H1 (cell line): ENCODE measurements around the gene MGST3. TPM values are rescaled to one million over a fixed set of nuclear protein-coding genes. Genes with fewer than 3 reads are reported as not detected.

ENCODE experiments used
- CTCF ChIA-PET: fragments of 300-600 bp; sonication (Branson Sonifier 250); formaldehyde crosslinking; loops from one replicate; lab custom pipeline; 2021; ENCODE audit not compliant: partially characterized antibody; lab: Charles Lee
- POLR2A ChIA-PET: fragments of 300-600 bp; sonication (Branson Sonifier 250); formaldehyde crosslinking; loops from one replicate; lab custom pipeline; 2021; ENCODE audit warnings: inconsistent platforms; ENCODE audit not compliant: partially characterized antibody; lab: Charles Lee
- DNase-seq, 2 experiments: peaks; one replicate each; pipeline versions ENCODE4 v3.0.0 to v3.0.0-alpha.2; 2010 to 2022; ENCODE audit warnings: low spot score in 2 of 2, low read depth in 1 of 2, mixed read lengths in 1 of 2
- FAIRE-seq: peaks from 2 replicates; lab custom pipeline; 2011; peaks lifted over from hg19 to GRCh38; lab: Jason Lieb, UNC
- H2AFZ ChIP-seq: 2 replicates; pipeline ENCODE4 v1.8.1; 2012; ENCODE audit warnings: low read length, inconsistent platforms
- H2AK5ac ChIP-seq: 2 replicates; pipeline ENCODE4 v1.6.1; 2013; ENCODE audit warnings: low read depth, low read length
- H2BK120ac ChIP-seq: replicated peaks from 2 replicates; pipeline ENCODE3; 2013; ENCODE audit warnings: low read depth, low read length, inconsistent platforms
- H2BK12ac ChIP-seq: 2 replicates; pipeline ENCODE4 v1.6.1; 2013; ENCODE audit warnings: low read depth, low read length
- H2BK15ac ChIP-seq: 2 replicates; pipeline ENCODE4 v1.6.1; 2013; ENCODE audit warnings: low read length
- H2BK20ac ChIP-seq: 2 replicates; pipeline ENCODE4 v1.6.1; 2013; ENCODE audit warnings: low read length
- H2BK5ac ChIP-seq: 2 replicates; pipeline ENCODE4 v1.6.1; 2013; ENCODE audit warnings: low read depth, low read length
- H3K14ac ChIP-seq: 2 replicates; pipeline ENCODE4 v1.6.1; 2013; ENCODE audit warnings: inconsistent platforms; ENCODE audit not compliant: insufficient read length
- H3K18ac ChIP-seq: 2 replicates; pipeline ENCODE4 v1.6.1; 2013; ENCODE audit warnings: low read length; ENCODE audit errors: extremely low read depth
- H3K23ac ChIP-seq: 2 replicates; pipeline ENCODE4 v1.6.1; 2013; ENCODE audit warnings: inconsistent platforms; ENCODE audit not compliant: insufficient read length
- H3K23me2 ChIP-seq: 2 replicates; pipeline ENCODE4 v1.6.1; 2013; ENCODE audit warnings: low read depth, low read length
- H3K27ac ChIP-seq: 2 replicates; pipeline ENCODE4 v1.6.1; 2011; ENCODE audit warnings: low read depth, low read length, inconsistent platforms
- H3K27me3 ChIP-seq, 4 experiments: replicated peaks in 1 of 4; 1 replicate in 1 of 4; 2 replicates in 3 of 4; pipeline versions ENCODE4 v1.6.1 to v1.8.1; 2011 to 2013; ENCODE audit warnings: low read length in 3 of 4, mild to moderate bottlenecking in 3 of 4, inconsistent platforms in 2 of 4, mixed read lengths in 2 of 4, moderate library complexity in 1 of 4; ENCODE audit not compliant: control insufficient read depth in 3 of 4, insufficient read depth in 3 of 4; ENCODE audit errors: extremely low read depth in 1 of 4
- H3K36me3 ChIP-seq, 4 experiments: 2 replicates each; pipeline versions ENCODE4 v1.6.1 to v1.8.1; 2011 to 2013; ENCODE audit warnings: mild to moderate bottlenecking in 4 of 4, low read length in 3 of 4, moderate library complexity in 2 of 4, control low read depth in 1 of 4, inconsistent platforms in 1 of 4; ENCODE audit not compliant: insufficient read depth in 4 of 4, control insufficient read depth in 2 of 4
- H3K4ac ChIP-seq: replicated peaks from 2 replicates; pipeline ENCODE3; 2013; ENCODE audit warnings: low read length, low read depth, mixed read lengths, inconsistent platforms; ENCODE audit not compliant: insufficient read length
- H3K4me1 ChIP-seq, 4 experiments: replicated peaks in 1 of 4; 1 replicate in 1 of 4; 2 replicates in 3 of 4; pipeline versions ENCODE4 v1.6.1 to v1.8.1; 2011 to 2013; ENCODE audit warnings: low read length in 3 of 4, inconsistent platforms in 2 of 4, mixed read lengths in 1 of 4; ENCODE audit not compliant: insufficient read depth in 4 of 4, control insufficient read depth in 3 of 4
- H3K4me2 ChIP-seq, 2 experiments: 2 replicates each; pipeline versions ENCODE4 v1.6.1 to v1.8.1; 2011 to 2013; ENCODE audit warnings: low read depth in 2 of 2, low read length in 2 of 2, control low read depth in 1 of 2, inconsistent platforms in 1 of 2, mild to moderate bottlenecking in 1 of 2; ENCODE audit not compliant: insufficient read depth in 1 of 2
- H3K4me3 ChIP-seq, 4 experiments: fragments of 200-600, 300-600 bp in 1 of 4; sonication (generic), shearing (Covaris generic), sonication (Bioruptor Twin) in 1 of 4; 2 replicates each; pipeline versions ENCODE4 v1.5.1 to v1.8.1; 2011 to 2016; ENCODE audit warnings: low read length in 4 of 4, low read depth in 3 of 4, control low read depth in 2 of 4, inconsistent platforms in 2 of 4, mild to moderate bottlenecking in 2 of 4, mixed read lengths in 1 of 4, moderate library complexity in 1 of 4; ENCODE audit not compliant: insufficient read depth in 2 of 4; ENCODE audit errors: extremely low read depth in 1 of 4
- H3K56ac ChIP-seq: replicated peaks from 2 replicates; pipeline ENCODE3; 2013; ENCODE audit warnings: low read depth, mild to moderate bottlenecking, mixed read lengths, low read length, inconsistent platforms; ENCODE audit not compliant: insufficient read length
- H3K79me1 ChIP-seq: 2 replicates; pipeline ENCODE4 v1.6.1; 2013; ENCODE audit warnings: low read depth, low read length, control low read depth
- H3K79me2 ChIP-seq, 2 experiments: 2 replicates each; pipeline versions ENCODE4 v1.6.1 to v1.8.1; 2012 to 2013; ENCODE audit warnings: low read length in 2 of 2, mild to moderate bottlenecking in 2 of 2, inconsistent platforms in 1 of 2; ENCODE audit not compliant: insufficient read depth in 2 of 2, control insufficient read depth in 1 of 2
- H3K9ac ChIP-seq, 4 experiments: replicated peaks in 1 of 4; 1 replicate in 1 of 4; 2 replicates in 3 of 4; pipeline versions ENCODE4 v1.6.1 to v1.8.1; 2011 to 2013; ENCODE audit warnings: low read depth in 3 of 4, low read length in 3 of 4, control low read depth in 2 of 4, mild to moderate bottlenecking in 2 of 4, moderate library complexity in 2 of 4, inconsistent platforms in 1 of 4; ENCODE audit errors: extremely low read depth in 1 of 4
- H3K9me3 ChIP-seq, 2 experiments: 2 replicates each; pipeline versions ENCODE4 v1.6.1 to v1.8.1; 2012 to 2013; ENCODE audit warnings: mild to moderate bottlenecking in 2 of 2, moderate library complexity in 2 of 2, control low read depth in 1 of 2, inconsistent platforms in 1 of 2, low read depth in 1 of 2, low read length in 1 of 2, mixed read lengths in 1 of 2; ENCODE audit not compliant: insufficient read depth in 2 of 2
- H4K20me1 ChIP-seq, 2 experiments: replicated peaks in 1 of 2; 2 replicates each; pipeline versions ENCODE3 to v1.8.1; 2011 to 2013; ENCODE audit warnings: inconsistent platforms in 2 of 2, low read length in 2 of 2, mild to moderate bottlenecking in 1 of 2; ENCODE audit not compliant: insufficient read depth in 2 of 2, control insufficient read depth in 1 of 2
- H4K5ac ChIP-seq: 2 replicates; pipeline ENCODE4 v1.6.1; 2013; ENCODE audit warnings: low read length, low read depth, mixed read lengths, inconsistent platforms; ENCODE audit not compliant: insufficient read length
- H4K8ac ChIP-seq: 2 replicates; pipeline ENCODE4 v1.8.0; 2013; ENCODE audit warnings: mild to moderate bottlenecking, moderate library complexity, low read length, inconsistent platforms; ENCODE audit not compliant: insufficient read depth; ENCODE audit errors: extremely low read depth
- H4K91ac ChIP-seq: replicated peaks from 2 replicates; pipeline ENCODE3; 2013; ENCODE audit warnings: low read length, mixed read lengths, inconsistent platforms; ENCODE audit not compliant: insufficient read length
- CEBPB ChIP-seq: IDR thresholded peaks from 2 replicates; pipeline ENCODE4 v1.6.1; 2012; ENCODE audit warnings: low read depth, low read length
- CHD2 ChIP-seq: IDR thresholded peaks from 2 replicates; pipeline ENCODE4 v1.6.1; 2012; ENCODE audit warnings: low read length, improper control_type of control experiment
- HDAC2 ChIP-seq, 2 experiments: fragments of 300-600 bp in 1 of 2; sonication (generic) in 1 of 2; IDR thresholded peaks; 2 replicates each; pipeline ENCODE4 v1.6.1; 2011 to 2012; ENCODE audit warnings: low read depth in 2 of 2, low read length in 2 of 2, mild to moderate bottlenecking in 2 of 2, moderate library complexity in 2 of 2, borderline replicate concordance in 1 of 2, inconsistent platforms in 1 of 2
- HDAC6 ChIP-seq: IDR thresholded peaks from one replicate; pipeline ENCODE4 v1.7.1; 2012; ENCODE audit warnings: low read depth, mild to moderate bottlenecking, inconsistent platforms, low read length, moderate library complexity
- KDM1A ChIP-seq: fragments of 200-600, 300-600 bp; sonication (generic); IDR thresholded peaks from 2 replicates; pipeline ENCODE4 v1.7.1; 2016; ENCODE audit warnings: mild to moderate bottlenecking, low read length, borderline replicate concordance
- NRF1 ChIP-seq: IDR thresholded peaks from 2 replicates; pipeline ENCODE4 v1.6.1; 2011; ENCODE audit warnings: mild to moderate bottlenecking, low read depth, low read length, improper control_type of control experiment
- PHF8 ChIP-seq: fragments of 200-600 bp; sonication (generic); conservative IDR thresholded peaks from 2 replicates; pipeline ENCODE4 v1.7.1; 2012; ENCODE audit warnings: low read depth, mild to moderate bottlenecking, inconsistent platforms, low read length, moderate library complexity
- SP1 ChIP-seq: IDR thresholded peaks from 2 replicates; pipeline ENCODE4 v1.6.1; 2011; ENCODE audit warnings: low read depth, low read length
- TCF12 ChIP-seq: IDR thresholded peaks from 2 replicates; pipeline ENCODE4 v1.6.1; 2011; ENCODE audit warnings: low read depth, mild to moderate bottlenecking, low read length
- WGBS, 2 experiments: shearing (Covaris generic) in 1 of 2; methylation state at CpG; one replicate each; pipeline versions ENCODE4 v1.1.6 to v1.1.7; 2013 to 2015; ENCODE audit warnings: low lambda C conversion rate in 2 of 2, mixed read lengths in 2 of 2, inconsistent platforms in 1 of 2, low coverage in 1 of 2, missing lambda C conversion rate in 1 of 2; ENCODE audit not compliant: insufficient replicate concordance in 2 of 2, insufficient coverage in 1 of 2, insufficient read length in 1 of 2; ENCODE audit errors: extremely low coverage in 1 of 2, missing lambda C conversion rate in 1 of 2; 5-methylcytosine and 5-hydroxymethylcytosine counted together
- long read RNA-seq, 2 experiments: library from RNA in 1 of 2; library from capped mRNA in 1 of 2; stranded (forward); transcript quantifications; one replicate each; pipeline ENCODE4 v2.0.0, GENCODE V29; 2021; ENCODE audit warnings: inconsistent platforms in 1 of 2
- polyA minus RNA-seq, 3 experiments: library from RNA; depleted of rRNA, polyadenylated mRNA; stranded (reverse); fragments of >200 nt; gene quantifications; 1 replicate in 2 of 3; 2 replicates in 1 of 3; pipeline ENCODE4 v1.2.3, GENCODE V29; 2011
- polyA plus RNA-seq, 7 experiments: library from polyadenylated mRNA; depleted of rRNA in 3 of 7; stranded (reverse) in 5 of 7; unstranded in 2 of 7; fragments of >200 nt in 5 of 7; fragments of 200-250 nt in 2 of 7; gene quantifications; 1 replicate in 5 of 7; 2 replicates in 1 of 7; 4 replicates in 1 of 7; pipeline versions ENCODE4 v1.2.1 to v1.2.3, GENCODE V29; 2011 to 2013; ENCODE audit warnings: missing spikeins in 2 of 7, mixed read lengths in 2 of 7
- total RNA-seq: library from RNA; stranded (reverse); fragmentation: NEBNext Ultra II Directional; extraction: Animal tissue kit (Norgen Biotek cat#: 25700); gene quantifications from 2 replicates; pipeline ENCODE4 v1.2.1, GENCODE V29; 2021

Gene MGST3
- total RNA-seq (124 and 133 TPM in 2 replicates), polyA plus RNA-seq (2011; rRNA removed) (201 and 257 TPM in 2 replicates), polyA minus RNA-seq (2011; rRNA and poly(A)+ RNA removed) (48.7 and 52.1 TPM in 2 replicates)
- 134 TPM for polyA plus RNA-seq (2011; cell fraction: cytosol; rRNA removed)
- polyA plus RNA-seq (2011; cell fraction: nucleus; rRNA removed): 177 TPM
- 118 to 165 TPM (median 159 TPM) in 4 replicates for polyA plus RNA-seq (2012, experiment 1 of 2)
- polyA plus RNA-seq (2012, experiment 2 of 2): 285 TPM
- polyA plus RNA-seq (2013, experiment 1 of 2): 439 TPM
- 378 TPM for polyA plus RNA-seq (2013, experiment 2 of 2)
- 41.5 TPM for polyA minus RNA-seq (2011; cell fraction: cytosol; rRNA and poly(A)+ RNA removed)
- 54.9 TPM for polyA minus RNA-seq (2011; cell fraction: nucleus; rRNA and poly(A)+ RNA removed)
- long read RNA-seq, experiment 1, transcript MGST3-205 (6 exons, 1,015 nt): major isoform, 40 of 129 reads
- long read RNA-seq, experiment 1, partial matches to known transcripts: 74 of 129 reads
- long read RNA-seq, experiment 1, other reads (novel, unspliced or antisense): 13 of 129 reads
- long read RNA-seq, experiment 2, partial matches to known transcripts: 0 of 5 reads
- long read RNA-seq, experiment 2, other reads (novel, unspliced or antisense): 1 of 5 reads

GRCh38 chr1:165630629-165631341 lies at the start of gene MGST3:
TSS of gene MGST3 (plus strand) at chr1:165631234. CDS start at chr1:165649848, 18,614 bp downstream.
- peaks cover 3 to 11% (median 6%) of the 10 kb centered on the region in 4 experiments; a peak in 4 of 7 replicates for H3K4me1 ChIP-seq
- FAIRE-seq: peak; percentile 50
- H3K23me2 ChIP-seq: peaks cover 10% of the 10 kb centered on the region; the same call in 1 of the 2 replicates
- no peak within 1 kb of the TSS for H3K14ac ChIP-seq
- WGBS, 2 experiments: 1% methylated on average over 39 of the region's 56 CpGs; no CpG with 5 or more reads in 1 of the 2 experiments
- H3K27ac ChIP-seq: peak within 1 kb of the TSS; percentile 86
- no peaks in the 10 kb centered on the region for H3K36me3 ChIP-seq
- peak within 1 kb of the TSS; percentile 75 to 86 for H3K4me2 ChIP-seq
- H2BK5ac ChIP-seq: peak within 1 kb of the TSS; percentile 90
- H3K18ac ChIP-seq: peak within 1 kb of the TSS; percentile 98
- H2BK20ac ChIP-seq: peak within 1 kb of the TSS; percentile 76
- POLR2A ChIA-PET: interaction anchor here (0.7 to 2.2 kb wide), 6 partner anchors 10 to 198 kb away, joined by 3 to 8 read pairs (median 4); no protein-coding TSS in a partner anchor
- H4K20me1 ChIP-seq: no peaks in the 10 kb centered on the region
- H3K9me3 ChIP-seq: no peaks in the 10 kb centered on the region
- no peaks in the 10 kb centered on the region for H3K79me1 ChIP-seq
- H4K8ac ChIP-seq: peak within 1 kb of the TSS; percentile 76
- no peak within 1 kb of the TSS for H2AK5ac ChIP-seq
- H2AFZ ChIP-seq: peak within 1 kb of the TSS; percentile 96
- peak within 1 kb of the TSS; percentile 94 for H4K5ac ChIP-seq
- peak within 1 kb of the TSS; percentile 57 to 84 (median 82) for H3K4me3 ChIP-seq
- peak; percentile 87 to 90 for DNase-seq
- H2BK120ac ChIP-seq: no peak within 1 kb of the TSS
- no peaks in the 10 kb centered on the region for H3K27me3 ChIP-seq
- H4K91ac ChIP-seq: peak within 1 kb of the TSS; percentile 29
- no peak within 1 kb of the TSS for H3K4ac ChIP-seq
- H3K23ac ChIP-seq: no peak within 1 kb of the TSS
- no peak within 1 kb of the TSS; the same call in 1 of the 2 replicates for H2BK15ac ChIP-seq
- peak within 1 kb of the TSS; percentile 46 to 76 (median 69) for H3K9ac ChIP-seq
- peak within 1 kb of the TSS; percentile 65 for H3K56ac ChIP-seq
- CTCF ChIA-PET: interaction anchor here (0.5 to 1.3 kb wide), 3 partner anchors 13 to 33 kb away, joined by 3 read pairs; no protein-coding TSS in a partner anchor
- no peak within 1 kb of the TSS; the same call in 1 of the 2 replicates for H2BK12ac ChIP-seq
- H3K79me2 ChIP-seq: peaks cover 0 to 25% of the 10 kb centered on the region in 2 experiments; a peak in 2 of 4 replicates
- TF ChIP-seq SP1 (peak; percentile 62; the same call in 1 of the 2 replicates), CHD2 (no peak), KDM1A (peak; percentile 14; the same call in 1 of the 2 replicates), PHF8 (peak; percentile 77; the same call in 1 of the 2 replicates), CEBPB (no peak), NRF1 (peak; percentile 33; the same call in 1 of the 2 replicates), TCF12 (0 out of 2 replicates have a peak, but pooled peaks have one; percentile 49), HDAC6 (no peak), HDAC2 (IDR thresholded peaks at IDR 0.05; ENCODE audit: borderline replicate concordance in 1 of 2, low read depth in 2 of 2, low read length in 2 of 2) (no peak)
